A549 (cell line): ENCODE measurements around the gene TNNI3.

Experiments used
- EP300 ChIP-seq, 2 experiments: fragments of >200 bp; sonication (Bioruptor Twin); formaldehyde crosslinking; IDR thresholded peaks; 2 replicates in 1 of 2; 3 replicates in 1 of 2; pipeline ENCODE4 v1.6.1; 2016 to 2017
- MAFK ChIP-seq: fragments of 450-650 bp; IDR thresholded peaks from 2 replicates; pipeline ENCODE4 v1.6.1; 2014; ENCODE audit not compliant: partially characterized antibody
- MAX ChIP-seq: IDR thresholded peaks from 2 replicates; pipeline ENCODE4 v1.6.1; 2012
- POLR2A ChIP-seq: IDR thresholded peaks from 2 replicates; pipeline ENCODE4 v1.6.1; 2012; ENCODE audit warnings: mild to moderate bottlenecking, low read length
- POLR2AphosphoS2 ChIP-seq: conservative IDR thresholded peaks from 2 replicates; pipeline ENCODE4 v1.6.1; 2012; ENCODE audit warnings: low read length, improper control_type of control experiment, inconsistent platforms
- TF ChIP-seq, protein P1 (sequence below): fragments of >200 bp; sonication (Bioruptor Twin); formaldehyde crosslinking; IDR thresholded peaks from 3 replicates; pipeline ENCODE4 v1.5.1; 2016
- TF ChIP-seq, protein P2 (sequence below): fragments of 200-600 bp; sonication (generic); IDR thresholded peaks from 2 replicates; pipeline ENCODE4 v1.6.1; 2016; ENCODE audit warnings: antibody characterized with exemption, mild to moderate bottlenecking, moderate library complexity

DNA sequence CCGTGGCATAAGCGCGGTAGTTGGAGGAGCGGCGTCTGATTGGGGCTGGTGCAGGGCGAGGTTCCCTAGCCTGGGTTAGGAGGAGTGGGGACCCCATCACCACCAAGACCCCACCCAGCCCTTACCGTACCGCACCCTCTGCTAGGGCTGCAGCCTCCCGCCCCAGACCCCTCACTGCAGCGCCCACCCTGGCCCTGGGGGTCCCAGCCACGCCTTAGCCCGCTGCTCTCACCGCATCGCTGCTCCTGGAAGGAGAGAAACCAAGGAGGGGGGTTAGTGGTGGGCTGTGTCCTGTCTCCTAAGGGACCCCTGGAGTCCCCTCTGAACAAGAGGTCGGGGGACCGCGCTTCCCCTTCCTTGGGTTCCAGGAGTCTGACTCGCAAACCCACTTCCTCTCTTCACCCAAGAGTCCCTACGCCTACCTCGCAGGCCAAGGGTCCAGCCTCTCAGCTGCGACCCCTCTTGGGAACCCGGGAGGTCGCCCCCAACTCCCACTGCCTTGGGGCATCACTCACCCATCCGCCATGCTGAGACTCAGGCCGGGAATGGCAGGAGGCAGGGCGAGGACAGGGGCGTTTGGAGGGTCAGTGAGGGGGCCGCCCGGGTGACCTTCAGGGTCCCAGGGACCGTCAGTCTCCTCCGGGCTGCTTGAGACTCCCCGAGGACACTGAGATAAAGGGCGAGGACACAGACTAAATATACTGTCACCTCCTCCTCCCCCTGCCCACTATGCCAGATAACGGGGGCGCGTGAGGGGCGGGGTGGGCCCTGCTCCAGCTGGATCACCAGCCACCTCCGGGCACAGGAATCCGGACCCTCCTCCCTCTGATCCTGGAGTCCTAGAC lies at the start of gene TNNI3:
- TF ChIP-seq, protein P1, sequence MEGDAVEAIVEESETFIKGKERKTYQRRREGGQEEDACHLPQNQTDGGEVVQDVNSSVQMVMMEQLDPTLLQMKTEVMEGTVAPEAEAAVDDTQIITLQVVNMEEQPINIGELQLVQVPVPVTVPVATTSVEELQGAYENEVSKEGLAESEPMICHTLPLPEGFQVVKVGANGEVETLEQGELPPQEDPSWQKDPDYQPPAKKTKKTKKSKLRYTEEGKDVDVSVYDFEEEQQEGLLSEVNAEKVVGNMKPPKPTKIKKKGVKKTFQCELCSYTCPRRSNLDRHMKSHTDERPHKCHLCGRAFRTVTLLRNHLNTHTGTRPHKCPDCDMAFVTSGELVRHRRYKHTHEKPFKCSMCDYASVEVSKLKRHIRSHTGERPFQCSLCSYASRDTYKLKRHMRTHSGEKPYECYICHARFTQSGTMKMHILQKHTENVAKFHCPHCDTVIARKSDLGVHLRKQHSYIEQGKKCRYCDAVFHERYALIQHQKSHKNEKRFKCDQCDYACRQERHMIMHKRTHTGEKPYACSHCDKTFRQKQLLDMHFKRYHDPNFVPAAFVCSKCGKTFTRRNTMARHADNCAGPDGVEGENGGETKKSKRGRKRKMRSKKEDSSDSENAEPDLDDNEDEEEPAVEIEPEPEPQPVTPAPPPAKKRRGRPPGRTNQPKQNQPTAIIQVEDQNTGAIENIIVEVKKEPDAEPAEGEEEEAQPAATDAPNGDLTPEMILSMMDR = no peak
- TF ChIP-seq POLR2A (no peak), MAFK (no peak), EP300 (IDR thresholded peaks at IDR 0.05) (no peak), POLR2AphosphoS2 (no peak), MAX (no peak)
- TF ChIP-seq, protein P2, sequence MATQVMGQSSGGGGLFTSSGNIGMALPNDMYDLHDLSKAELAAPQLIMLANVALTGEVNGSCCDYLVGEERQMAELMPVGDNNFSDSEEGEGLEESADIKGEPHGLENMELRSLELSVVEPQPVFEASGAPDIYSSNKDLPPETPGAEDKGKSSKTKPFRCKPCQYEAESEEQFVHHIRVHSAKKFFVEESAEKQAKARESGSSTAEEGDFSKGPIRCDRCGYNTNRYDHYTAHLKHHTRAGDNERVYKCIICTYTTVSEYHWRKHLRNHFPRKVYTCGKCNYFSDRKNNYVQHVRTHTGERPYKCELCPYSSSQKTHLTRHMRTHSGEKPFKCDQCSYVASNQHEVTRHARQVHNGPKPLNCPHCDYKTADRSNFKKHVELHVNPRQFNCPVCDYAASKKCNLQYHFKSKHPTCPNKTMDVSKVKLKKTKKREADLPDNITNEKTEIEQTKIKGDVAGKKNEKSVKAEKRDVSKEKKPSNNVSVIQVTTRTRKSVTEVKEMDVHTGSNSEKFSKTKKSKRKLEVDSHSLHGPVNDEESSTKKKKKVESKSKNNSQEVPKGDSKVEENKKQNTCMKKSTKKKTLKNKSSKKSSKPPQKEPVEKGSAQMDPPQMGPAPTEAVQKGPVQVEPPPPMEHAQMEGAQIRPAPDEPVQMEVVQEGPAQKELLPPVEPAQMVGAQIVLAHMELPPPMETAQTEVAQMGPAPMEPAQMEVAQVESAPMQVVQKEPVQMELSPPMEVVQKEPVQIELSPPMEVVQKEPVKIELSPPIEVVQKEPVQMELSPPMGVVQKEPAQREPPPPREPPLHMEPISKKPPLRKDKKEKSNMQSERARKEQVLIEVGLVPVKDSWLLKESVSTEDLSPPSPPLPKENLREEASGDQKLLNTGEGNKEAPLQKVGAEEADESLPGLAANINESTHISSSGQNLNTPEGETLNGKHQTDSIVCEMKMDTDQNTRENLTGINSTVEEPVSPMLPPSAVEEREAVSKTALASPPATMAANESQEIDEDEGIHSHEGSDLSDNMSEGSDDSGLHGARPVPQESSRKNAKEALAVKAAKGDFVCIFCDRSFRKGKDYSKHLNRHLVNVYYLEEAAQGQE = no peak
